Epidermal melanocyte (primary cell): ENCODE measurements around the gene P3H4.

Experiments
- DNase-seq: peaks from one replicate; pipeline ENCODE4 v3.0.0; 2011; ENCODE audit warnings: low spot score; ENCODE audit not compliant: insufficient read length

P3H4 gene

DNA sequence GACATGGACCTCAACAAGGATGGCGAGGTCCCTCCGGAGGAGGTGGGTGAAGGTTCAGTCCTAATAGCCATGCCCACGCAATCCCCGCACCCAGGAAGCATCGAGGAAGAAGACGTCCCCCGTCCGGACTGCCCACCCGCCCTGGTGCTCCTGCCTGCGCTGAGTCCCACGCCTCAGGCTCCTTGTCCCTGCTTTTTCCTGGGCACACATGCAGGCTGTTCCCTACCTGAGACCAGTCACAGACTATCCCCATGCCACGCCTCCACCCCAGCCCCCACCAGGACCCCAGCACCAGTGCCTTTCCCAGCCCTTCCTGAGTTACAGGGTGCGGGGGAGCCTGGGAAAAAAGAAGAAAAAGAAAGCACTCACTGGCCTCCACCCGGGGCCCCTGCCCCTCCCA is 10.0 kb upstream of the P3H4 start:
- DNase-seq: no peak

DNA sequence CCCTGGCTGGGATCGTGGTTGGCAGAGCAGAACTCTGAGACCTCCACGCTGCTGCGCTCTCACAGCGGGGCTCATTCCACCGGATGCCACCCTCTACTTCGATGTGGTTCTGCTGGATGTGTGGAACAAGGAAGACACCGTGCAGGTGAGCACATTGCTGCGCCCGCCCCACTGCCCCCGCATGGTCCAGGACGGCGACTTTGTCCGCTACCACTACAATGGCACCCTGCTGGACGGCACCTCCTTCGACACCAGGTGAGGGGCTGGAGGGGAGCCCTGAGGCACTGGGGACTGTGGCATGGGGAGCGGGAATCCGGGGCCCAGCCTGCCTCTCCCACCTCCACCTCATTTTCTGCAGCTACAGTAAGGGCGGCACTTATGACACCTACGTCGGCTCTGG is 6.3 kb upstream of the P3H4 start:
- DNase-seq: no peak

DNA sequence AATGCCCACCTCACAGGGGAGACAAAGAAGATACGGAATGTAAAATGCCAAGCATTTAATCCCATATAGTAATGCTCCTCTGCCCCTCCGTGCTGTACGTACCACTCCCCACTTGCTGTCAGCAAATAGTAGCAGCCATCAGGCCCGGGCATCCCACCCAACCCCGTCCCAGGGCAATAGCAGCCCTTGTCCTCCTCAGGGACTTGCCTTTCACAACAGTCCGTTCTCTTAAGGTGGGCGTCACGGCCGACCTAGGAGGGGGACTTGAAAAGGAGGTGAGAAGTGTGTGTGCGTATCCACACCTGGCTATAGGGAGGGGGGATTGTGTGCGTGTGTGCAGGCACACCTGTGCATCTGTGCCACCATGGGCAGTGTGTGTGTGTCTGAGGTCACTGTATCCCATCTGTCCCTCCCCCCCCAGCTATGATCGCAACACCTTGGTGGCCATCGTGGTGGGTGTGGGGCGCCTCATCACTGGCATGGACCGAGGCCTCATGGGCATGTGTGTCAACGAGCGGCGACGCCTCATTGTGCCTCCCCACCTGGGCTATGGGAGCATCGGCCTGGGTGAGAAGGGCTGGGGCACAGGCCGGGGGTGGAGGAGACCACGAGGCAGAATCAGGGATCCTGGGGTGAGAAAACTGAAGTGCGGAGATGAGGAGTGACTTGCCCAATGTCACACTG is 5.0 kb upstream of the P3H4 start:
- DNase-seq: no peak

DNA sequence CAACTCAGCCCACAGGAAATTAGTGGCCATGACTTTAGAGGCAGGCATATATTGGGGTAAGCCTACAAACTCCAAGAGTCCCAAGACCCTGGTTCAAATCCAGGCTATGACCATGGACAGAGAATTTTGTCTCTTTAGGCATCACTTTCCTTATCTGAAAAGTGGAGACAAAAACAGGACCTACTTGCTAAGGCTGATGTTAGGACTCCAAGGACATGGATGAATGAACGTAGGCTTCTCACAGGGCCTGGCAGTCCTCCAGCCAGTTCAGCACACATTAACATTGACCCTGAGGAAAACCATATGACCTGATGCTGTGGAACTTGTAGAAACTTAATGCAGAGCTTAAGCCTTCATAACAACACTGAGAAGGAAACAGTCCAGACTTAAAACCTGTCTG is 2.4 kb upstream of the P3H4 start:
- peak; percentile 32 for DNase-seq

DNA sequence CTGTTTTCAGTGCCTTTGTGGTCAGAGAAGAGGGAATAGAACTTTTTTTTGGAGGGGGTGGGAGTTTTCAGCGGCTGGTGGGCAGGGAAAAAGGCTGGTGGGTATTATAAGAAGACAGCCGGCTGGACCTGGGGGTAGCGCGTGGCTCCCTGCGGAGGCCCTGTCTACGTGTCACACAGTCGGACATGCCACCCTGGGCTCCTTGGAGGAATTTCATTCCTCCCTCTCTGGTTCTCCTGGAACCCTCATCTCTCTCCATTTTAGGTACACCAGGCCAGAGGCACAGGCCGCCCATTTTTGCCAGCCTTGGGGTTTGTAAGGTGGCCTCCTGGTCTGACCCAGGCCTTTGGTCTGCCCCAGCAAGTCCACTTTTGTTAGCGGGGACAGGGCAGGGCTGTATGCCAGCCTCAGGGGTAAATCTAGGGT is 2.0 kb upstream of the P3H4 start:
- no peak for DNase-seq

DNA sequence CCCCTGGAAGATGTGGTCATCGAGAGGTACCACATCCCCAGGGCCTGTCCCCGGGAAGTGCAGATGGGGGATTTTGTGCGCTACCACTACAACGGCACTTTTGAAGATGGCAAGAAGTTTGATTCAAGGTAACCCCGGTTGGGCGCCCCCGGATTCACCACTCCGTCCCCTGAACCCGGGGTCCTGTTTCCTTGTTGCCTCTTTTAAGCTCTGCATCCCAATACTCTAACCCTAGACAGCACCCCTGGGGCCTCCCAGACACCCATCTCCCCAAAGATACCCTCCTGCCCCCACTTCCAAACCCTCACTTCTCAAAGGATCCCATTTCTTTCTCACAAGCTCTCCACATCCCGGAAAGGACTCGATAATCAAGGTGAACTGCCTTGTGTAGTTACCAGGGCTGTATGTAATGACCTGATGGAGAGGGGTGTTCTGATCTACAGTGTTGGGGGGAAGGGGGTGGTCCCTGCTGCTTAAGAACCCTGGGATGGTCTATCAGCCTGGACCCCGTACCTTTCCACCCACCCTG is 1.5 kb upstream of the P3H4 start:
- peak; percentile 26 for DNase-seq

DNA sequence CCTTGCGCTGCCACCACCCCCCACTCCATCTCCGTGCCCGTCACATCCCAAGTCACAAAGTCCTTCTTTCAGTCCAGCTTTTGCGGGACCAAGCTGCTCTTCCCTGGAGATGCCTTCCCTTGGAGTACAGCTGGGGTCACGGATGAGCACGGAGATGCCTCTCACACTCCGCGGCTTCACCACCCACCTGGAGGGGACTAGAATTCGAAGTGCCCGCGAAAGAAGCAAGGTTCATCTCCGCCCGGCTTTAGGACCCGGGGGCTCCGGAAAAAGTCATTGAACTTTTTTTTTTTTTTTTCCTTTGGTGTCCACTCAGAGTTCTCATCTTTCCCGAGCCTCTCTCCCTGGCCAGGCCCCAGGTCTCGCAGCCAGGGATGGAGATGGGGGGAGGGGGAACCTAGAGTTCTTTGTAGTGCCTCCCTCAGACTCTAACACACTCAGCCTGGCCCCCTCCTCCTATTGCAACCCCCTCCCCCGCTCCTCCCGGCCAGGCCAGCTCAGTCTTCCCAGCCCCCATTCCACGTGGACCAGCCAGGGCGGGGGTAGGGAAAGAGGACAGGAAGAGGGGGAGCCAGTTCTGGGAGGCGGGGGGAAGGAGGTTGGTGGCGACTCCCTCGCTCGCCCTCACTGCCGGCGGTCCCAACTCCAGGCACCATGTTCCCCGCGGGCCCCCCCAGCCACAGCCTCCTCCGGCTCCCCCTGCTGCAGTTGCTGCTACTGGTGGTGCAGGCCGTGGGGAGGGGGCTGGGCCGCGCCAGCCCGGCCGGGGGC is 817 bp upstream of the P3H4 start, which contains the start of gene FKBP10:
Gene FKBP10 (plus strand): TSS at position 624 of the 771 bp plus-strand sequence. CDS start 31 bp downstream, at position 655.
- DNase-seq: peak; percentile 94

DNA sequence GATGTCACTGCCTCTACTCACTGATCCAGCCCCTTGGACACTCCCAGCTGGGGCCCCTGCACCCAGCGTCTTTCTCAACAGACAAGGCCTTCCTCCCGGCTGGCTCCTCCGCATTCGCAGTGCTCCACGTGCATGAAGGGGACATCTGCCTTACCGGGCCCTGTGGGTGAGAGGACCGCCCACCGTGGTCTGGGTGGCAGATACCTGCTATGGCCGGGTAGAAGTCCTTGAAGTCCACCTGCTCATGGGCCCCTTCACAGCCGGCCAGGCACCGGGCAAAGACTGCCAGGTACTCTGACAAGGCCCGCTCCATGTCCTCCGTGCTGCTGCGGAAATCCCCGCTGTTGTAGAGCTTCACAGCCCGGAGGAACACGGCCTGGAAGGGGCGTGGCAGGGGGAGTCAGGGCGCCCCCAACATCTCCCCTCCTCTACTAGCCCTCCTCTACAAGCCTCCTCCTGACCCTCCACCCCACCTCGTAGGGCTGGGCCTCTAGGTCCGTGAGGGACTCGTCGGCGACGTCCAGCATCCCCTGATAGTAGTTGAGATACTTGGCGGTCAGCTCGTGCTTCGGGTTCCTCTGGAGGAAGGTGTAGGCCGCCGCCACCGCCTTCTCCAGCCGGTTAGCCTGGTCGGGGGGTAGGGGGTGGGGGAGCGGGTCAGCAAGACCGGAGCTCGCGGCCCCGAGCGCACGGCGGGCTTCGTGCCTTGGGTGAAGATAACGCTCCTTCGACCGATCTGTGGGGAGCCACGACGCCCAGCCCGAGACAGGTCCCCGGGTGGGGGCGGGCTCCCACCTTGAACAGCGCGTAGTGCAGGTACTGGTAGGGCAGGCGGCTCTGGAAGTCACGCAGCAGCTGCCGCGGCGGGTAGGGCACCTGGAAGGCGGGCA is 845 bp downstream of the P3H4 start:
- DNase-seq: no peak

DNA sequence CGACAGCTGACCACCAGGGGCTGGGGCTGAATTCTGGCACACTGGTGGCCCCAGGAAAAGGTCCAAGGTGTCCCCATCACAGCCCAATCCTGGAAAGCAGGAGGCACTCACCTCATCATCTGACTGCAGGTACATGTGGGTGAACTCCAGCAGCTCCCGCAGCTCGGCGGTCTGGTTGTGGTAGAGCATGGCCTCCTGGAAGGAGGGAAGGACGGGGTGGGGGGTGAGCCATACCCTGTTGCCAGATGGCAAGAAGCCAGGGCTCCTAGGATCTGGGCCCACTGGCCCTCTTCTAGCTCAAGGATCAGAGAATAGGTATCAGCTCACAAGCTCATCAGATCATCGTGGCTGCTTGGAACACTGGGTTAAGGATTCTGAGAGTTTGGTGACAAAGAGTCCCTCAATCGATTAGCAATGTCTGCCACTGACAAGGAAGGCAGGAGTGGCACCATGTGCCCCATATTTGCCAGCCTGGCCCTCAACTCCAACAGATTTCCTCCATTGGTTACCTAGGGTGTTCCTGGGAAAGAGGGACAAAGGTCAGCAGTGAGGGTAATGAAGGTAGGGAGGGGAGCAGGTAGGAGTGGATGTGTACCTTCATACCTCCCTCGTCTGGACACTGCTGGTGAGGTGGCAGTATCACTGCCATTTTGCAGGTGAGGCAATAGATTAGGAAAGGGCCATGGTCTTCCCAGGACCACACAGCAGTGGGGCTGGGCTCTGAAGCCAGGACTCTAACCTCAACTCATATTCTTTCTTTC is 4.9 kb downstream of the P3H4 start:
- DNase-seq: no peak

DNA sequence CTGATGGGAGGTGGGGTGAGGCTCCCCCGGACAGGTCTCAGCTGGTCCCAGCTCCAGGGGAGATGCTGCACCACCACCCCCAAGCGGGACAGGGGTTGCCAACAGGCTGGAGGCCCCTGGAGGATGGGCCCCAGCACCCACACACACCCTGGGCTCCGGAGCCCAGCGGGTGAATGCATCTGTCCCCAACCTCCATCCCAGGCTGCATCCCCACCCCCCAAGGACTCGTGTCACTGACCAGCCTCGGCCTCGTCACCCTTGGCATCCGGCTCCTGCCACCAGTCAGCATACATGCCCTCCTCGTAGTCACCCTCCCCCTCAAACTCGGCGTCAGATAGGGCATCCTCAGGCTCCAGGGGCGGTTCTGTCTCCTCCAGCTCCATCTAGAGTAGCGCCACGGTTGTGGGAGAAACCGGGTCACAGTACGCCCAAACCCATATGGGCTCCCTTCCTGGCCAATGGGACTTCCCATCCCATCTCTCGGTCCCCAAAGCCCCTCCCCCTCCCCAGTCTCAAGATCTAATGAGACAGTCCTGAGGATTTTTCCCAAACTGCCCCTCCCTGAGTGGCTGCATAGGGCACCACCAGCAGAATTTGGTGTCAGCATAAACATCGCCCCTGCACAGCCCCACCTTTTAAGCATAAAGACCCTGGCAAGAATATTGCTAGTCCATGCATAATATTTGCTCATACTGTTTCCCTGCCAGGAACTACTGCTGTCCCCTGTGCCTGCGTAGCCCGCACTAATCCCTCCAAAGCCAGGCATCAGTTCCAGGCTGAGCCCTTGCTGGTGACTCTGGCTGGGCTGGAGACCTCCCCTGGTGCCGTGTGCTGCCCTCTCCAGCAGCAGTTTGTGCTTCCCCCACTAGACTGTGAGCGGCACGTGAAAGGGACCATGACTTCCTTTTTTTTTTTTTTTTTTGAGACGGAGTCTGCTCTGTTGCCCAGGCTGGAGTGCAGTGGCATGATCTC is 8.4 kb downstream of the P3H4 start:
- DNase-seq: no peak

DNA sequence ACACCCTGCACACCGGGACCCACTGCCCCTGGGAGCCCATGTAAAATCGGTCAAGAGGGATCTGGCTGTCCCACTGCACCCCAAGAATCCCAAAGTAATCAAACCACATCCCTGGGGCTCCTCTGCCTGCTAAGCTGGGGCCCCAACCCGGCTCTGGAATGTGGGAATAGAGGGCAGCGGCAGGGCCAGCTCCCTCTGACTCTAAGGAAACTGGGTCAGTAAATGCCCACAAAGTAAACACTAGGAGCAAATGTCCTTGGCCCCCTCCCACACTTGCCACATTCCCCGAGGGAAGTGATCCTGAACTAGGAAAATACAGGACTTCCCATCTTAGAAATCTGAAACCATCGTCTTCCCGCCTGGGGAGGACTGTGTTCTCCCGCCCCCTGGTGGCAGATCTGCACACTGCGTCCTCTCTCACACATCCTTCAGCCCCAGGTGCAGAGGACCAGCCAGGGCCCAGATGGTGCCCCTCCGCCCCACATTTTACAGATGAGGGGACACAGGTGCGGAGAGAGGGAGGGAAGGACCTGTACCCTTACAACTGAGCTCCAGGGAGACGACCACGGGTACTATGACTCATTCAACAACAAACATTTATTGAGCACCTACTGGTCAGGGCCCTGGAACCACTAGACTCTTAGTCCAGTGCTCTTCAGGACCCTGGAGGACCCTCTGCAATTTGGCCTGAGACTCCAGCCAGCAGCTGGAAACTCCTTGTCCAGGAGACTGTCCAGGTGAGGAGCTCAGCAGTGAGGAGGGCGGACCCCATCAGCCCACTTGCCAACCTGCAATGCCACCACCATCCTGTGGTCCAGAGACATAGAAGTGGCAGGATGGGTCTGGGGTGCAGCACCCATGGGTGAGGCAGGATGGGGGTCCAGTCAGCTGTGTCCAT is 10.1 kb downstream of the P3H4 start:
- DNase-seq: peak; percentile 78

DNA sequence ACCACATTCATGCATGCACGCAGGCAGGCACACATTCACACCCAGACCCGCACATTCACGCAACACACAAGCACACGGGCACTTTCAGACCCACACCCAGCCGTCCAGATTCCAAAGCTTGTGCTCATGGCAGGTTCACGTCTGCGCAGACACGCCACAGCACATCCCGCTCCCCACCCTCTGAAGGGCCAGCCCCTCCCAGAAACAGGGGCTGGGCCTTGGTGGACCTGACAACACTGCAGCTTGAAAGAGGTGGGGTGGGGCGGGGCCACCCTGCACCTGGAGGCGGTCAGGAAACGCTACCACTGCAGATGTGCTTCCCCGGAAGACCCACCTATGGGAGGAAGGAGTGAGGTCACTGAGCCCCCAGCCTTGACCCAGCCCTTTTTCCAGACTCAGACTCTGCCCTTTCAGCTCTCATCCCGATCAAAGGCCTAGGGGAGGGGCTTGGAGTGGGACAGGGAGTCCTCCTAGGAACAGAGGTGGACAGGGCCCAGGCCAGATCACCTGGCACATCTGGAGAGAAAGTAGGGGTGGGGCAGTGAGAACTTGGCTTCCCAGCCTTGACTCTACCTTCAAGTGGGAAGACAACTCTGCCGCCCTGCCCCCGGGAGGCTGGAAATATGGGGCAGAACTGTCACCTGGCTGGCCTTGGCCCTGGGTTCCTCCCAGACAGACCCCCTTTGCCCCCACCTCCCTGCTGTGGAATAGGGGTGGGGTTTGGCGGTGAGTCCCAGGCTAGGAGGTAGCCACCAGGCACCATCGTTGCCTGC is 11.0 kb downstream of the P3H4 start:
- DNase-seq: no peak

DNA sequence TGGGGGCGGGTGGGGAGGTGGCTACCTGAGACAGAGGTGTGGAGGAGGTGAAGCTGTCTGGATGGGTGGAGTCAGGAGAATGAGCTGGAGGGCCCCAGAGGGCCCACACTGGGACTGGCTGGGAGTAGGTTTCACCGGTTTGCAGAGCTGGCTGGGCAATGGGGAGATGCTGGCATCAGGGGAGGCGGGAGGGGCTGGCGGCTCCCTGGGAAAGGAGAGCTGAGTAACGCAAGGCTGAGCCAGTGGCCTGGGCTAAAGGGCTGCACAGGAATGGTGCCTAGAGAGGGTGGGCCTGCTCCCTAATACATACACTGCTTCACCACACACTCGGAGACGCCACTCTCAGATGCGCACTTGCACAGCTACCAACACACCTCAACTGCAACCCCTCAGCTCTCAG is 12.4 kb downstream of the P3H4 start:
- DNase-seq: no peak

DNA sequence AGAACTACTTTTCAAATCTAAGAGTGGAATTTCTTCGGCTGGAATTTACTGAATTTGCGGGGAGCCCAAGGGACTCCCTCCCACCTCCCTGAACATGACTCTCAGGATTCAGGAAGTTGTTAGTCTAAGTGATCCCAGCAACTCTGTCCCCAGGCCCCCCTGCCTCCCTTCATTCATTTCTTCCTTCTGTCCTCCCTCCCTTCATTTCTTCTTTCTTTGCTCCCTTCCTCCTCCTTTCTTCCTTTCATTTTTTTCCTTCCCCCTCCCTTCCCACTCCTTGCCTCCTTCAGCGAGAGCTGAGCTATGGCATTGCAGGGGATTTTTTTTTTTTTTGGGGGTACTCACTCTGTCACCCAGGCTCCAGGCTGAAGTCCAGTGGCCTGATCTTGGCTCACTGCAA is 14.4 kb downstream of the P3H4 start:
- no peak for DNase-seq

DNA sequence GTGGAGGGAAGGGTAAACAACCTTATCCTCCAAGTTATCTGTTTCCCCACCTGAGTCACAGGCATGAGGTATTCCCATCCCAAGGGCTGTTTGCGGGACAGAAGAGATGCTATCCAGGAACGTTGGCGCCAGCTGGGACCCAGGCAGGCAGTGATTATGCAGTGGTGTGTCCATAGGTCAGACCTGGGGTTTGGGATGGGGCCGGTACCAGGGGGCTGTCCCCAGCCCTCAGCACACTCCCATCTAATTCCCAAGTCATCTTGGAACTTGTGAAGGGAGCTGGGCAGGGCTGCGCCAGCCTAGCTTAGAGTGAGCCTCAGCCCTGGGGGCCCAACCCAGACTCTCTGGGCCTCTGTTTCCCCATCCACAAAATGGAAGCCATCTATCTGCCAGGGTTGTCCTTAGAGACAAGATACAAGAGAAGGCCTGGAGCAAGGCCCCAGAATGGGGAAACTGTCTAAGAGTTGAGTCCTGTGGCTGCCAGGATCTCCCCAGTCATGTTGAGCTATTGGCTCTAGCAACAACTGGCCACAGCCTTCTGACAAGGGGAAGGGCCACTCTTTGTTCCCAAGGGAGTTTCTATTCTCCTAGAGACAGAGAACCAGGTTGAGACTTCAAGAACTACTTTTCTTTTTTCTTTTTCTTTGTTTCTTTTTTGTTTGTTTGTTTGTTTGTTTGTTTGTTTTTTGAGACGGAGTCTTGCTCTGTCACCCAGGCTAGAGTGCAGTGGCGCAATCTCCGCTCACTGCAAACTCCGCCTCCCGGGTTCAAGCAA is 15.4 kb downstream of the P3H4 start:
- DNase-seq: no peak

DNA sequence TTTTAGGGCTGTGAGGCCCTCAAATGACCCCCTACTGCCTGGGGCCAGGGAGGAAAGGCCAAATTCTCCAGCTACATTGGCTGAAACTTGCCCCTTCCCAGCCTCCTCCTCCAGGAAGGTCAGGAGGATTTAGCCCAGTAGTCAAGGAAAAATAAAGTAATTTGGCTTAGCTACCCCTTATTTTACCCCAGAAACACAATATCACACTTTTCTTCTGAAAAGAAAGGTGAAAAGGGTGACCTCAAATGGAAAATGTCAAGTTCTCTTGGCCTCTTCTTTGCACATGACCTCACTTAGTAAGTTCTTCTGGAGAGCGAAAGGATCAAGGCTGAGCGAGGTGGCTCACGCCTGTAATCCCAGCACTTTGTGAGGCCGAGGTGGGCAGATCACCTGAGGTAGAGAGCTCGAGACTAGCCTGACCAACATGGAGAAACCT is 17.2 kb downstream of the P3H4 start:
- DNase-seq: no peak
